H9 (cell line): ENCODE measurements around the gene SLC25A48. TPM values are rescaled to one million over a fixed set of nuclear protein-coding genes. Genes with fewer than 3 reads are reported as not detected.

ENCODE experiments used
- DNase-seq: peaks from one replicate; pipeline ENCODE4 v3.0.0-alpha.2; 2017
- H2AFZ ChIP-seq: one replicate; pipeline ENCODE4 v1.6.1; 2013; ENCODE audit warnings: mild to moderate bottlenecking, low read length, control low read depth, moderate library complexity
- H2AK5ac ChIP-seq: 2 replicates; pipeline ENCODE4 v1.6.1; 2013; ENCODE audit warnings: low read length, control low read depth, mixed read lengths; ENCODE audit not compliant: insufficient read length
- H2BK120ac ChIP-seq: one replicate; pipeline ENCODE4 v1.6.1; 2013; ENCODE audit warnings: low read depth, mild to moderate bottlenecking, low read length, control low read depth, inconsistent platforms; ENCODE audit not compliant: poor library complexity, severe bottlenecking
- H2BK12ac ChIP-seq: 2 replicates; pipeline ENCODE4 v1.6.1; 2013; ENCODE audit warnings: low read length, control low read depth, mixed read lengths, low read depth; ENCODE audit not compliant: insufficient read length
- H2BK15ac ChIP-seq: 2 replicates; pipeline ENCODE4 v1.6.1; 2013; ENCODE audit warnings: low read depth, low read length, control low read depth
- H2BK20ac ChIP-seq: one replicate; pipeline ENCODE4 v1.6.1; 2013; ENCODE audit warnings: low read depth, mild to moderate bottlenecking, low read length, control low read depth, inconsistent platforms; ENCODE audit not compliant: poor library complexity, severe bottlenecking
- H2BK5ac ChIP-seq: 2 replicates; pipeline ENCODE4 v1.6.1; 2013; ENCODE audit warnings: low read length, control low read depth, mixed read lengths; ENCODE audit not compliant: insufficient read length
- H3K14ac ChIP-seq: 2 replicates; pipeline ENCODE4 v1.6.1; 2013; ENCODE audit warnings: low read length, control low read depth; ENCODE audit not compliant: insufficient read depth
- H3K18ac ChIP-seq: 2 replicates; pipeline ENCODE4 v1.6.1; 2013; ENCODE audit warnings: low read depth, mild to moderate bottlenecking, mixed read lengths, low read length, control low read depth; ENCODE audit not compliant: insufficient read length
- H3K23ac ChIP-seq: 2 replicates; pipeline ENCODE4 v1.6.1; 2013; ENCODE audit warnings: low read length, control low read depth, mixed read lengths, low read depth; ENCODE audit not compliant: insufficient read length
- H3K23me2 ChIP-seq: 2 replicates; pipeline ENCODE4 v1.6.1; 2013; ENCODE audit warnings: low read depth, mild to moderate bottlenecking, mixed read lengths, low read length, control low read depth; ENCODE audit not compliant: insufficient read length, poor library complexity, severe bottlenecking
- H3K27ac ChIP-seq: 2 replicates; pipeline ENCODE4 v1.5.1; 2013; ENCODE audit warnings: low read length, control low read depth, mixed read lengths, low read depth; ENCODE audit not compliant: insufficient read length
- H3K27me3 ChIP-seq: 2 replicates; pipeline ENCODE4 v1.6.1; 2013; ENCODE audit warnings: low read length, control low read depth, inconsistent platforms; ENCODE audit not compliant: insufficient read depth
- H3K4ac ChIP-seq: 2 replicates; pipeline ENCODE4 v1.6.1; 2013; ENCODE audit warnings: low read depth, mild to moderate bottlenecking, control low read depth, inconsistent platforms, low read length, moderate library complexity
- H3K4me1 ChIP-seq: 2 replicates; pipeline ENCODE4 v1.6.1; 2013; ENCODE audit warnings: low read length, control low read depth, inconsistent platforms; ENCODE audit not compliant: insufficient read depth
- H3K4me2 ChIP-seq: 2 replicates; pipeline ENCODE4 v1.6.1; 2013; ENCODE audit warnings: low read length, control low read depth, mixed read lengths; ENCODE audit not compliant: insufficient read length, insufficient read depth
- H3K56ac ChIP-seq: 2 replicates; pipeline ENCODE4 v1.6.1; 2013; ENCODE audit warnings: low read depth, mild to moderate bottlenecking, mixed read lengths, low read length, control low read depth; ENCODE audit not compliant: insufficient read length
- H3K79me1 ChIP-seq: 2 replicates; pipeline ENCODE4 v1.6.1; 2013; ENCODE audit warnings: low read depth, mild to moderate bottlenecking, moderate library complexity, low read length, control low read depth, inconsistent platforms; ENCODE audit not compliant: insufficient read depth, poor library complexity, severe bottlenecking
- H3K79me2 ChIP-seq: 2 replicates; pipeline ENCODE4 v1.6.1; 2013; ENCODE audit warnings: low read length, control low read depth, inconsistent platforms; ENCODE audit not compliant: insufficient read depth
- H3K9ac ChIP-seq: 2 replicates; pipeline ENCODE4 v1.6.1; 2013; ENCODE audit warnings: low read length, control low read depth, mixed read lengths; ENCODE audit not compliant: insufficient read length; ENCODE audit errors: extremely low read depth
- H3K9me3 ChIP-seq: one replicate; pipeline ENCODE4 v1.6.1; 2013; ENCODE audit warnings: low read depth, low read length, inconsistent platforms; ENCODE audit not compliant: control insufficient read depth
- H3T11ph ChIP-seq: one replicate; pipeline ENCODE4 v1.6.1; 2013; ENCODE audit warnings: mild to moderate bottlenecking, low read length, control low read depth, inconsistent platforms
- H4K20me1 ChIP-seq: one replicate; pipeline ENCODE4 v1.6.1; 2013; ENCODE audit not compliant: control insufficient read depth, insufficient read length, insufficient read depth
- H4K5ac ChIP-seq: 2 replicates; pipeline ENCODE4 v1.6.1; 2013; ENCODE audit warnings: low read depth, mild to moderate bottlenecking, mixed read lengths, low read length, control low read depth; ENCODE audit not compliant: insufficient read length
- H4K8ac ChIP-seq: replicated peaks from 2 replicates; pipeline ENCODE4 v1.6.1; 2013; ENCODE audit warnings: low read length, control low read depth, mixed read lengths, low read depth; ENCODE audit not compliant: insufficient read length
- H4K91ac ChIP-seq: 2 replicates; pipeline ENCODE4 v1.6.1; 2013; ENCODE audit warnings: low read depth, mild to moderate bottlenecking, moderate library complexity, mixed read lengths, low read length, control low read depth; ENCODE audit not compliant: insufficient read length
- H3K27ac Mint-ChIP-seq, 3 experiments: 2 replicates in 2 of 3; 3 replicates in 1 of 3; pipeline ENCODE4 v1.8.0; 2020 to 2021; ENCODE audit warnings: mixed read lengths in 3 of 3, mild to moderate bottlenecking in 1 of 3, moderate library complexity in 1 of 3
- H3K27me3 Mint-ChIP-seq: 2 replicates; pipeline ENCODE4 v1.8.0; 2021; ENCODE audit warnings: low read depth, mild to moderate bottlenecking, moderate library complexity, mixed read lengths
- H3K36me3 Mint-ChIP-seq, 3 experiments: 2 replicates in 2 of 3; 3 replicates in 1 of 3; pipeline ENCODE4 v1.8.0; 2020 to 2021; ENCODE audit warnings: low read depth in 3 of 3, mixed read lengths in 3 of 3; ENCODE audit not compliant: insufficient read depth in 1 of 3
- H3K4me1 Mint-ChIP-seq, 2 experiments: 2 replicates each; pipeline ENCODE4 v1.8.0; 2020; ENCODE audit warnings: mixed read lengths in 2 of 2
- H3K4me3 Mint-ChIP-seq, 2 experiments: 2 replicates in 1 of 2; 3 replicates in 1 of 2; pipeline ENCODE4 v1.8.0; 2020 to 2021; ENCODE audit warnings: mild to moderate bottlenecking in 2 of 2, mixed read lengths in 2 of 2, moderate library complexity in 1 of 2
- H3K9me3 Mint-ChIP-seq, 2 experiments: 2 replicates in 1 of 2; 3 replicates in 1 of 2; pipeline ENCODE4 v1.8.0; 2020; ENCODE audit warnings: mild to moderate bottlenecking in 2 of 2, mixed read lengths in 2 of 2, moderate library complexity in 1 of 2
- CTCF ChIP-seq: fragments of 200-600 bp; sonication (generic); conservative IDR thresholded peaks from 3 replicates; pipeline ENCODE4 v1.8.0; 2021; ENCODE audit warnings: antibody characterized with exemption, mild to moderate bottlenecking
- WGBS: extraction: QIAGEN DNeasy Blood & Tissue Kit; methylation state at CpG from one replicate; pipeline ENCODE4 v1.1.7; 2013; ENCODE audit warnings: missing lambda C conversion rate, low lambda C conversion rate, mixed read lengths; ENCODE audit not compliant: insufficient read length; ENCODE audit errors: extremely low coverage; 5-methylcytosine and 5-hydroxymethylcytosine counted together
- total RNA-seq: library from RNA; stranded (reverse); gene quantifications from 2 replicates; pipeline ENCODE4 v1.2.1, GENCODE V29; 2021

Gene SLC25A48
- total RNA-seq, 1 experiment from 2014 or later, result 0.66 TPM

DNA sequence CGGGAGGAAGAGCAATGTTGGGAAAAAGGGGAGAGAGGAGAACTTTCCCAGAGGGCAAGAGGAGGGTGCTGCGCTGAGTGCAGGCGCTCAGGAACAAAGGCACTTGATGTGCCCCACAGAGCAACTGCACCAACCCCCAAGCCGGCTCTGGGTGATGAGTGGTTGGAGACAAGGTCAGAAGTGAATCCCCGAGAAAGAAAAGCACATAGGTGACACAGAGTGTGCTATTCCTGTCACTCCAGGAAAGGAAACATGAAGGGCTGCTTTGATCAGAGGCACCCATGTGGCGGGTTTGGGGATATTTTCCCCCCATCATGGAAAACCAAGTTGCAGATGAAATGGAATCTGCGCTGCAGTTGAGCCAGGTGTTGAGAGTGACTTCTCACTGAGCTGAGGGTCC, 20.7 kb upstream of the SLC25A48 start:
- Histone ChIP-seq H3K9ac (no peak overlapping the region), H2BK120ac (no peak overlapping the region), H2BK20ac (no peak overlapping the region), H3K4me1 (no peaks in the 10 kb centered on the region), H3T11ph (no peak overlapping the region), H2AFZ (no peak overlapping the region), H3K18ac (no peak overlapping the region), H3K14ac (no peak overlapping the region), H4K5ac (no peak overlapping the region), H4K91ac (no peak overlapping the region), H3K4ac (no peak overlapping the region), H2BK5ac (no peak overlapping the region), H4K8ac (no peak overlapping the region), H3K4me2 (no peak overlapping the region), H2BK15ac (no peak overlapping the region), H3K79me1 (no peaks in the 10 kb centered on the region), H2AK5ac (no peak overlapping the region), H3K56ac (no peak overlapping the region), H3K27me3 (no peaks in the 10 kb centered on the region), H3K9me3 (no peaks in the 10 kb centered on the region), H3K23ac (no peak overlapping the region), H4K20me1 (no peaks in the 10 kb centered on the region), H2BK12ac (no peak overlapping the region), H3K27ac (no peak overlapping the region), H3K23me2 (no peaks in the 10 kb centered on the region), H3K79me2 (no peaks in the 10 kb centered on the region)
- no peak for TF ChIP-seq CTCF
- Mint-ChIP-seq H3K9me3 (peaks cover 2 to 3% of the 10 kb centered on the region in 2 experiments; a peak in 4 of 5 replicates), H3K27ac (no peak overlapping the region), H3K4me3 (no peak overlapping the region), H3K4me1 (peaks cover 10 to 23% of the 10 kb centered on the region in 2 experiments), H3K36me3 (peaks cover 0 to 4% (median 1%) of the 10 kb centered on the region in 3 experiments; a peak in 4 of 7 replicates), H3K27me3 (peaks cover 12% of the 10 kb centered on the region)
- no CpG with 5 or more reads among the region's 7 CpGs for WGBS
- no peak for DNase-seq
